HG02759 (cell line): ENCODE measurements around the gene GDF9.

ENCODE experiments used
- ATAC-seq: cut with Tn5 transposase; IDR thresholded peaks from one replicate; pipeline ENCODE4 v1.9.1; 2021; ENCODE audit warnings: mild to moderate bottlenecking, moderate library complexity; ENCODE audit not compliant: unreplicated experiment

Gene GDF9, protein sequence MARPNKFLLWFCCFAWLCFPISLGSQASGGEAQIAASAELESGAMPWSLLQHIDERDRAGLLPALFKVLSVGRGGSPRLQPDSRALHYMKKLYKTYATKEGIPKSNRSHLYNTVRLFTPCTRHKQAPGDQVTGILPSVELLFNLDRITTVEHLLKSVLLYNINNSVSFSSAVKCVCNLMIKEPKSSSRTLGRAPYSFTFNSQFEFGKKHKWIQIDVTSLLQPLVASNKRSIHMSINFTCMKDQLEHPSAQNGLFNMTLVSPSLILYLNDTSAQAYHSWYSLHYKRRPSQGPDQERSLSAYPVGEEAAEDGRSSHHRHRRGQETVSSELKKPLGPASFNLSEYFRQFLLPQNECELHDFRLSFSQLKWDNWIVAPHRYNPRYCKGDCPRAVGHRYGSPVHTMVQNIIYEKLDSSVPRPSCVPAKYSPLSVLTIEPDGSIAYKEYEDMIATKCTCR

DNA sequence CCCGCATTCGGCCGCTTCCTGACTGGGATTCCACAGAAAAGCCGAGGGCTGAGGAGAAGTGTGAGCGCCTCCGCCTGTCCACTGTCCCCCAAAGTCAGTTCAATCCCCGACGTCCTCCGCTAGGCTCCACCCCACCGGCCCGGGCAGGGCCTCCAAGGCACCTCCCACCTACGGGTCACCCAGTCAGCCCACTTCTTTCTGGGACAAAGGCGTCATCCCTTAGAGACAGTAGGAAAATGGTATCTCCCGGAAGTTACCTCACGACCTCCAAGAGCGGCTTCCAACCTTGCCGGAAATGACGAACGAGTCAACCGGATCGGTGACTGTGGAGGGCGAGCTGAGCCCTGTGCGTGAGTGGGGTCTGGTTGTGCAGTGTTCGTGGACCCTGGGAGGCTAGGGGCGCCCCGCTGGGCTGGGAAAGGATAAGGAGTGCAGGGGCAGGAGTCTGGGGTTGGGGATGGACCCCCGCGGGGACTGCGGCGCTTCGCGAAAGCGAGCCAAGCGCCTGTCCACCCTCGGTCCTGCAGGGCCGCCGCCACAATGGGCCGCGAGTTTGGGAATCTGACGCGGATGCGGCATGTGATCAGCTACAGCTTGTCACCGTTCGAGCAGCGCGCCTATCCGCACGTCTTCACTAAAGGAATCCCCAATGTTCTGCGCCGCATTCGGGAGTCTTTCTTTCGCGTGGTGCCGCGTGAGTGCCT, at the start of gene GDF9, which contains the start of gene UQCRQ:
Gene GDF9, minus strand, starts transcription at position 128 of the 704 bp plus-strand sequence. CDS start 1,936 bp downstream, outside the sequence.
Gene UQCRQ, plus strand, starts transcription at position 301 of the 704 bp plus-strand sequence. Its CDS starts 240 bp downstream, at position 541.
- ATAC-seq, result peak; percentile 99

DNA sequence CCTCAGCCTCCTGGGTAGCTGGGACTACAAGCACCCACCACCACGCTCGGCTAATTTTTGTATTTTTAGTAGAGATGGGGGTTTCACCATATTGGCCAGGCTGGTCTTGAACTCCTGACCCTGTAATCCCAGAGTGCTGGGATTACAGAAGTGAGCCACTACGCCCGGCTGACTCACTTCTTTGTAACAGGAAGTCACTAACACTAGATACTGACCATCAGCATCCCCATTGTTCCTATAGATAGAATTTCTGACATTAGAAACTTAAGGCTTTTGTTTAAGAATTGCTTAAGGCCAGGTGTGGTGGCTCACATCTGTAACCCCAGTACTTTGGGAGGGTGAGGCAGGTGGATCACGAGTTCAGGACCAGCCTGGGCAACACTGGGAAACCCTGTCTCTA, 49.4 kb upstream of the GDF9 start:
- ATAC-seq, result no peak

DNA sequence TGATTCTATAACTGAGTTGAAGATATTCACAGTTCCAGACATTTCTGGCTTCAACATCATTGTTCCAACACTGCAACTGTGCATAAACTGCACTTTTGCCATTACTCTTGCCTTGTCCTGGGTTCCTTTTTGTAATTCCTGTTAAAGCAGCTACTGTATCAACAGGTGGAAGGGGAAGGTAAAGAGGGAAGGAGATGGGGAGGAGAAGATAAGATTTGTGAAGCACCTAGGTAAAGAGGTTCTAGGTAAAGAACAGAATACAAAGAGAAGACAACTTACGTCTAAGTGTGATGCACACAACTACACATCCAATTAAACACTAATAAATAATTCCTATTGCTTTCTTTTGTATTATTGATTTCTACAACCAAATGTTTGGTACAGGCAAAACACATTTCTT, 43.4 kb upstream of the GDF9 start:
- ATAC-seq, result no peak

DNA sequence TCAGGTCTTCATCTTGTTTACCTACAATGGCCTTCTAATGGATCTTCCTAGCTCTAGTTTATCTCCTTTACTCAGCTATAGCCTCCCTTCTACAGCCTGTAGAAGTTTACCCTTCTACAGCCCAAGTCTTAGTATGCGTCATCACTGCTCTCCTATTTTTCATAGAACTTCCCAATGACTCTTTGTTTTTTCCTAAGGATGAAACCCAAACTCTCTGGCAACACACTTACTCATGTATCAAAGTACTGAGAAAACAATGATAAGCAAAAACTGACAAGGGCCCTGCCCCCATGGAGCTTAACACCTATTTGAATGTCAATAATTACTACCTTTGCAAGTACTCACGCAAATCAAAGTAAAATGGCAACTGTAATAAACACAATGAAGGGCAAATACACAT, 40.9 kb upstream of the GDF9 start:
- ATAC-seq, result no peak

DNA sequence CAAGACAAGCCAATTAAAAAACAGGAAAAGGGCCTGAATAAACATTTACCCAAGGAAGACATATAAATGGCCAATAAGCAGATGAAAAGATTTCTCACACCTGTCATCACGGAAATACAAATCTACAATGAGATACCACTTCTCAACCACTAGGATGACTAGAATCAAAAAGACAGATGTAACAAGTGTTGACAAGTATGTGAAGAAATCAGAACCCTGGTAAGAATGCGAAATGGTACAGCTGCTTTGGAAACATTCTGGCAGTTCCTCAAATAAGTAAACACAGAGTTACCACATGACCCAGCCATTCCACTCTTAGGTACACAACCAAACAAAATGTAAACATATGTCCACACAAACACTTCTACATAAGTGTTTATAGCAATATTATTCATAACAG, 39.7 kb upstream of the GDF9 start:
- no peak for ATAC-seq

DNA sequence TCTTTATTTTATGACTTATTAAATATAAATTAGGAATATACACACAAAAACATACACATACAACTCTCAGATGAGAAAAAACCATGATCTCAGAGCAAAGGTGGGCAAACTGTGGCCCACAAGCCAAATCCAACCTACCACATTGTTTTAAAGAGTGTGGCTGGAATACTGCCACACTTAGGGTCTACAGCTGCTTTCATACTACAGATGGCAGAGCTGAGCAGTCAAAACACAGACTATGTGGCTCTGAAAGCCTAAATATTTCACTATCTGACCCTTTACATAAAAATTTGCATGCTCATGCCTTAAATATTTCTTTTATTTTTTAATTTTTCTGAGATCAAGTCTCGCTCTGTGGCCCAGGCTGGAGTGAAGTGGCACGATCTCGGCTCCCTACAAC, 35.5 kb upstream of the GDF9 start:
- no peak for ATAC-seq

DNA sequence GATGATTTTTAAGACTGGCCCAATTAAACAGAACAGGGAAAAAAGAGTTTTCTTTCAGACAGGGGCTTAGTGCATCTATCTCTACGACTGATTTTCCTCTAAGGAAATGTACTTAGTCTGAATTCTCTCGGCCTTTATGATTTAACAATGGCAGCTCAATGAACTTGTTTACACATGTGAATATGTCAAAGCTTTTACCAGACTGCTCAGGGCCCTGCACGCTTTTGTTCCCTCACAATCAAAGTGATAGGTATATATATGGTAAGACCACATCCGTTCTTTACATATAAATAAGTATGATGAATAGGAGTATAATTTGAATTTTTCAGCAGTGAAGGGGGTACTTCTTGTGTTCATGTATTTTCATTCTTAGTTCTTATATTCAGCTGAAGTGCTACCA, 34.8 kb upstream of the GDF9 start:
- ATAC-seq, result no peak

DNA sequence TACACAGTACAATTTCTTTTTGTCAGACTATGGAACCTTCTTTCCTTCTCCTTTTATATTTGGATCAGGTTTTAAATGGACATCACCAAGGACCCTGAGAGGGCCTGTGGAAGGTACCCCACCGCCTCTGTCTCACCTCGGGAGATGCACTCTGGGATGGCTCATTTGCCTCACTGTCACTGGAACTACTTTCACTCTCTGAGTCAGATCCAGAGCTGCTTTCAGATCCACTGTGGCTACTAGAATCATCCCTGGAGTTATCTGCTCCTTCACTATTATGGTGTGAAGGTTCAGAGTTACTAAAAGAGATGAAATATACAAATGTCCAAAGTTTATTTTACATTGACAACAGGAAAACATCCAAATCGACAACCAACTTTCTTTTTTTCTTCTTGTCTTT, 31.8 kb upstream of the GDF9 start:
- ATAC-seq, result no peak

DNA sequence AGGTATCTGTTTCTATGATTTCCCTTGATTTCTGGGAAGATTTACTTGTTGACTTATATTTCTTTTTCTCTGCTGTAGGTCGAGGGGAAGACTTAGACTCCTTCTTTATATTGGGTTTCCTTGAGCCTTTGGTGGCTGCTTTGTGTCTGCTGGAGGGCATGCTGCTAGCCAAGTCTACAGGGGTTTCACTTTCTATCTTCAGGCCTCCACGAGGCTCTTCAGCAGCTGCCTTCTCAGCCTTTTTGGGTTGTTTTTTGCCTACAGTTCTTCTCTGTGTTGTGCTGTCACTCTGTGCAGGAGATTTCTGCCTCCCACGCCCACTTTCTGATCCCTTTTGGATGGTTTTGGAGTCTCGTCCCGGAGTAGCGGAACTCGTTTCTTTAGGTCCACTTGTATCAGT, 30.4 kb upstream of the GDF9 start:
- ATAC-seq, result no peak

DNA sequence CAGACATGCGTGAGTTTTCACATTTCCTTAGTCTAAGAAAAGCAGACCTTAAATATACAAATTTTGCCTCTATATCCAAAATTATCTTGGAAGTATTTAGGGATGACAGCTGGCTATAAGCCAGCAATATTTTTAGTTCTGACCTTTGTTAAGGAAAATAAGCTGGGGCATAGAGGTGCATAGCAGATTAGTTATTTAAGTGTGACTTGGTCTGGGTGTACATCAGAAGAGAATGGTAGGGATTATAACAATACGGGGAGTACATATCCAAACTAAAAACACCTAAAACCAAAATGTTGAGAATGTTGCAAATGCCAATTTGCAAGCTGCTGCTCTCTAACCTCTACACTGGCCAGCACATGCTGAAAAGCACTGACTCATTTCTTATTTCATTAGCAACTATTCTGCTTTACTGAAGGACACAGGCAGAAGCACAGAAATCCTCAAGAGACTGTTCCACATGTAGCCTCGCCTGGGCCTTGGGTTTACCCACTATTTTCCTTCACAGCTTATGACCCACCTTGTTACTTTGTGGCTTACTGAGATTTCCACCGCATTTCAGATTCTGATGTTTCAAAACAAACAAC, 29.5 kb upstream of the GDF9 start:
- no peak for ATAC-seq

DNA sequence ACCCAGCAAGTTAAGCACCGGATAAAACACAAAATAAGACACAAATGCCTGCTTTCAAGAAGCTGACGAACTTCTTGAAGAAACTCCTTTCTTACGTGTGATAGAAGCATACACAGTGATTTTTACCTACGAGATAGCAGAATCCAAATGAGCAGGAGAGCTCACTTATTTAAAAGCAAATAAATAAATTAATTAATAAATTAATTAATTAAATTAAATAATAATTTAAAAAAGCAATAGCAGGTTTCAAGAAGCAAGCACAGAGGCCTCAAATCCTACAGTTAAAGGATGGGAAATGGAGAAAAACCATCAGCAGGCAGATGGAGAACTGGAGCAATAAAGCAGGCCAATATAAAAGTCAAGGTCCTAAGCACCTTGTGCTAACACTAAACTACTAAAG, 24.5 kb upstream of the GDF9 start:
- ATAC-seq, result no peak

DNA sequence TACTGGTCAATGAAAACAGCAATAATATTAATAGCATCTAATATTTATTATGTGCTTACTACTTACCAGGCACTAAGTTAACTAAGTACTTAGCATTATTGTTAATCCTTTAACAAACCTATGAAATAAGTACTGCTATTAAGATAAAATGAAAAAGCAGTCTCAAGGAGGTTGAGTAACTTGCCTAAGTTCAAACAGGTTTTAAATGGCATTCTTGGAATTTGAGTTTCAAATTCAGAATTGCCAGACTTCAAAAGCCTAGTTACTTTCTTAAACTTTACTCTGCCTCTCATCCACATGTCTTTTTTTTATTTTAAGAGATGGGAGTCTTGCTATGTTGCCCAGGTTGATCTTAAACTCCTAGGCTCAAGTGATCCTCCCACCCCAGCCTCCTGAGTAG, 23.2 kb upstream of the GDF9 start:
- no peak for ATAC-seq

DNA sequence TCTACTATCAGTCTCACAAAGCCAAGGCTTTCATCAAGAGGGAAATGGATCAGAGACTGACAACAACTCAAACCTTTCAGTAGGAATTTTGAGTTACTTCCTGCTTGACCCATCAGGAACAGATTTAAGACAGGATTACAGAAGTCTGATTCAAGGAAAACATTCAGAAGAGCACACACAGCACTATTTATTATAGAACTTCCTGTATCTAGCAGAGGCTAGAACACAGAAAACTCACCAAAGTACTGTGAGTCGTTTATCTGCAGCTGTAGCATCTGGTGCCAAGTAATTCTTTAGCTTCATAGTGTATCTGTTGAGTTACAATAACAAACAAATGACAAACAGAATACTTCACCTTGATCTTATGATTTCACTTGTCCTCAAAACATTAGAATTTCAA, 21.0 kb upstream of the GDF9 start:
- ATAC-seq, result no peak

DNA sequence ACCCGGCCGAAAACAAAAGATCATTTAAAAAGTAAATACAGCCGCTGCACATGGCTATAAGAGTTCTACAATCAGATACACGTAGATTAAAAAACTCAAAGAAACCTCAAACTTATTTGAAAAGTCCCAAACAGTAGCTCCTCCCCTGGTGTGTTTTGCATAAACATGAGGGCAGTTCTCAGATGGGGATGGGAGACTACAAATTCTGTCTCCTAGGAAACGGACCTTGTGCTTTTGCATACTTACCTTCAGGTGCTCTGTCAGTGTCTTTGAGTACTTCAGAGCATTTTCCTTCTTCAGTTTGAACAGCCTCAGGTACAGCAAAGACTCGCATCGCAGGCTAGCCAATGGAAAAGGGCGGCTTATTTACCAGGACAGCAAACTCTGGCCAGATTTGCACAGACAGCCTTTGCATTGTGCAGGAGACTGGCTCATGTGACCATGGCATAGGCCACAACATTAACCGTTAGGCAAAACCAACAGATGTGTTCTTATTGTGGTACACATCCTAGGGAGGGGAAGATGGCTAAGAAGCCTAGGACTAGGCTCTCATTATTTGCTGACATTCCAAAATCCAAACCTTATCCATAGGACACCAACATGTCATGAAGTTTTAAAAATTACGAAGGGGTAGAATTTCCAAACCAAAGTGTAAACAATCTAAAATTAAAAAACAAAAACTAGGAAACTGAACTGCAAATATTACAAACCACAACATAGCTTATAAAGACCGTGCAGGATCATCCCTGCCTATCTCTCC, 20.0 kb upstream of the GDF9 start:
- ATAC-seq, result no peak

DNA sequence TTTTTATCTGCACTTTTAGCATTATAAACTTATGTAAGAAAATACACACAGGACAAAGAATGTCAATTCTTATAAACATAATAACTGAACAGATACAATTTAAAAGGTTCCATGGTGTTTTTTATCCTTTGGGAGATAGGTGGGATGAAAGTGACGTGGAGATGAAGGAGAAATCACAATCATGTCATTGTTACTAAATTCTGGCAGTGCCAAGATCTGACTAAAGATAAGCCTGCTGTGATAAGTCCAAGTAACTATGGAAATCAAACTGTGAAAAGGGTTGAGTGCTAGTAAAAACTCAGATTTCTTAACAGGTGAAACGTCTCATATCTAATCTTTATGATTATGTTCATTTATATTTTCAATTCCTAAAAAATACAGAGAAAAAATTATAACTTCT, 18.3 kb upstream of the GDF9 start:
- ATAC-seq, result no peak

DNA sequence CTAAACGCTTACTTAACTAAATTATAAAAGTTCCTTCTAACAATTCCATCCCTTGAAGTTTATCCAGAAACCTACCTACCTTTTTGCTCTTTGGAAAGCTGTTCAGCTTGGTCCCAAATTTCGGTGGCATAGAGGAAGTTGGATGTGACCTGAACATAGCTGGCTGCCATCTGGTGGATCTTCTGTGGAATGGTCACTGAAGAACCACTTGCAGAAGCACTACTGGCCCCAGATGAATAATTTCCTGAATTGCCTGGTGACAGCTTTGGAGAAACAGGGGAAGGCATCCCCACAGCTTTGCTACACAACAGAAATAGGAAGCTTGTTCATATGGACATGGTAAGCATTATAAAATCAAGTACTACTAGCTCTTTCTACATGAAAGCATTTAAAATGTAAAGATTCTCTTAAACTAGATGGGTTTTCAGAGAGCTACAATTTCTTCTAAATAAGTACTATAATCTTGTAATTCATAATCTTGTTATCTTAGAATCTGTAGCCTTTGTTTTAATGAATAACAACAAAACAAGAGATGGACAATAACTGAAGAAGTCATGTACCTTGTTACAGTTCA, 17.1 kb upstream of the GDF9 start:
- ATAC-seq, result peak; percentile 59

DNA sequence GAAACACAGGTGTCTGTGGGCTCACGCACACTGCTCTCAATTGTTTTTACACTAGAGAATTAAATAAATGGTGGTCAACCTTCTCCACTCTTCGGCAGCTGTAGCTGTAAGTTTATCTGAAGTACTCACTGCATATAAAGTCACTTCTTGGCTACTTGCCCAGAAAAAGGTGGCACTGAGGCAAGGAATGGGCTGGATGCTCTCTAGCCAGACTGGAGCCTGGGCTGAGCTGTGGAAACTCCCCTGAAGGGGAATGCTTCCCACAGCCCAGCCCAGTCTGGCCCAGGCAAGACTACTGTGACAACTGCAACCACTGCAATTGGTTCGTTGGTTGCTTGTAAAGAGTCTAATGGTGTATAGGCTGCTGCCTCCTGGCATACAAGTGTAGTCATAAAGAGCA, 11.7 kb upstream of the GDF9 start:
- ATAC-seq, result no peak

DNA sequence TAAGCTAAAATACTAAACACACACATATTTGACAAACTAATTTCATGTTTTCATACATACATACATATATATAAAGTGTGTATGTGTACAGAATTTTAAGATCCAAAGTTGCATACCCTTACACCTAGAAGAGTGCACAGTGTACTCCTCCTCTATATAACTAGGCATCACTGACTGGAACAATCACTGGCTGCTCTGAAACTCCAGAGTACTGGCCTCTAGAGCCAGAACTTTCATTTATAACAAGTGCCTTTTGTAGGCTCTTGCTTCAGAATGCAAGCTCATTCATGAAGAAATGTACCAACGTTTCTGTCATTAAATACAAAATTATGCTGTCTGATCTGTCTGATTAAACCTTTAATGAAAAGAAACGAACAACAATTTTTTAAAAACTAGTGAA, 11.2 kb upstream of the GDF9 start:
- ATAC-seq, result no peak

DNA sequence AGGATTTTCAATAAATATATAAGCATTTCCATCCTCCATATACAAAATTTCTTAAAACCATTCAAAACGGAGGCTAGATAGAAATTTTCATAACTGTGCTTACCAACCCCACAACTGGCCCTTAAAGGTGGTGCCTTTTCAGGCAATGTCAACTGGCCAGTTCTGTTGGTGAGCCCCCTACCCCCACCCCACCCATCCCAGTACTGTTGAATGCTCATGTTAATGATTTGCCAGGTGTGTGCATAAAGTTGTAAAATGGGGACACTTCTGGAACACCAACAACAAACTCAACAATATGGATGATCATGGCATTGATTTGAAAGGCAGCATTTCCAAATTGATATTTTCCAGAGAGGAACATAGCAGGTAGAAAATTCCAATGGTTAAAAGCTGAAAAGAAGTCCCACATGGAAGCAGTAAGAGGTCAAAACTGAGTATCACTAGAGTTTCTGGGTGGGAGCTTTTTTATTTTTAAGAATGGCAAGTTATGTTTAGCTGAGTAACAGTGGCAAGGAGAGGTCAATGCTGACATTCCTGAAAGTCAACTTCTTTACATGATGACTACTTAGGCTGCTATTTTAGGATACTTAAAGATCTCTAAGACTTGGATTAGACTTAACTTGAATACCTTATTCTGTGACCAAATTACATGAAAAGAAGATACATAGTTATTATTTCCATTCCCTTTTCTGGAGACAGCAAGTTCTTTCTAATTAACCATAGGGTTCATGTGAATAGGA, 9.9 kb upstream of the GDF9 start:
- no peak for ATAC-seq

DNA sequence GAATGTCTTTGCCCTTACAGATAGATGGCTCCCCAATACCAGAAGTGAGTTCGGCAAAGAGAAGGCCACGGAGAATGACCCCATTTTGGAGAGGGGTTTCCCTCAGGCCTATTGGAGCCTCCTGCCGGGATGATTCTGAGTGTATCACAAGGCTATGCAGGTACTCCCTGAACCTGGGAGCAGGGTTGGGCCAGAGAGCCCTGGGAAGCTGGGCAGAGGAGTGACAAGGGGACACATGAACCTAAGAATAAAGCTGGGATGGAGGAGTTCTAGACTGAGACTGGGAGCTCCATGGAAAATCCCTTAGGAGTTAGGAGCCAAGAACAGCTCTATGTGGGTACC, 7.6 kb upstream of the GDF9 start:
- no peak for ATAC-seq
